Mesenchymal stem cell (in vitro differentiated cells and primary cell): ENCODE measurements around the gene TRAPPC2B.
A peak's percentile ranks its signal among the peaks of the same experiment; 100 is the strongest.

Source experiments
- DNase-seq: peaks from one replicate; pipeline ENCODE4 v3.0.0-alpha.2; 2013
- H2AFZ ChIP-seq: one replicate; pipeline ENCODE4 v1.6.1; 2013; ENCODE audit warnings: low read depth, mild to moderate bottlenecking, control low read depth, inconsistent platforms, low read length, moderate library complexity
- H2AK5ac ChIP-seq: 2 replicates; pipeline ENCODE4 v1.6.1; 2013; ENCODE audit warnings: low read length, moderate library complexity, mild to moderate bottlenecking, inconsistent platforms; ENCODE audit not compliant: severe bottlenecking
- H2BK120ac ChIP-seq: one replicate; pipeline ENCODE4 v1.6.1; 2013; ENCODE audit warnings: low read depth, mild to moderate bottlenecking, inconsistent platforms, low read length, moderate library complexity
- H2BK12ac ChIP-seq, 2 experiments: one replicate each; pipeline ENCODE4 v1.6.1; 2013; ENCODE audit warnings: inconsistent platforms in 2 of 2, low read length in 2 of 2, mild to moderate bottlenecking in 2 of 2, moderate library complexity in 2 of 2, control low read depth in 1 of 2
- H2BK15ac ChIP-seq: one replicate; pipeline ENCODE4 v1.6.1; 2013; ENCODE audit warnings: mild to moderate bottlenecking, low read depth, inconsistent platforms; ENCODE audit not compliant: poor library complexity, severe bottlenecking
- H2BK5ac ChIP-seq: 2 replicates; pipeline ENCODE4 v1.6.1; 2013; ENCODE audit warnings: low read depth, mild to moderate bottlenecking, low read length, control low read depth, inconsistent platforms; ENCODE audit not compliant: poor library complexity, severe bottlenecking
- H3K14ac ChIP-seq, 2 experiments: one replicate each; pipeline ENCODE4 v1.6.1; 2013; ENCODE audit warnings: inconsistent platforms in 2 of 2, low read length in 2 of 2, control low read depth in 1 of 2, mild to moderate bottlenecking in 1 of 2, moderate library complexity in 1 of 2
- H3K18ac ChIP-seq, 2 experiments: one replicate each; pipeline ENCODE4 v1.6.1; 2013; ENCODE audit warnings: inconsistent platforms in 2 of 2, low read length in 2 of 2, control low read depth in 1 of 2, low read depth in 1 of 2, mild to moderate bottlenecking in 1 of 2
- H3K23ac ChIP-seq, 2 experiments: one replicate each; pipeline ENCODE4 v1.6.1; 2013; ENCODE audit warnings: inconsistent platforms in 2 of 2, low read length in 2 of 2, mild to moderate bottlenecking in 2 of 2, moderate library complexity in 2 of 2, control low read depth in 1 of 2
- H3K27ac ChIP-seq: 2 replicates; pipeline ENCODE4 v1.5.1; 2013; ENCODE audit warnings: mild to moderate bottlenecking, moderate library complexity, low read length, control low read depth, inconsistent platforms; ENCODE audit not compliant: poor library complexity, severe bottlenecking
- H3K27me3 ChIP-seq, 2 experiments: 2 replicates each; pipeline versions ENCODE4 v1.6.1 to v1.7.0; 2013; ENCODE audit warnings: low read length in 2 of 2, mild to moderate bottlenecking in 2 of 2, moderate library complexity in 2 of 2, control low read depth in 1 of 2, inconsistent platforms in 1 of 2; ENCODE audit not compliant: control insufficient read depth in 1 of 2, insufficient read depth in 1 of 2
- H3K36me3 ChIP-seq, 2 experiments: 2 replicates each; pipeline versions ENCODE4 v1.6.1 to v1.7.0; 2013; ENCODE audit warnings: low read length in 2 of 2, control low read depth in 1 of 2, inconsistent platforms in 1 of 2, low read depth in 1 of 2, mild to moderate bottlenecking in 1 of 2; ENCODE audit not compliant: insufficient read depth in 2 of 2, control insufficient read depth in 1 of 2
- H3K4ac ChIP-seq, 2 experiments: one replicate each; pipeline ENCODE4 v1.6.1; 2013; ENCODE audit warnings: inconsistent platforms in 2 of 2, low read length in 2 of 2, mild to moderate bottlenecking in 2 of 2, moderate library complexity in 2 of 2, control low read depth in 1 of 2, low read depth in 1 of 2
- H3K4me1 ChIP-seq: 2 replicates; pipeline ENCODE4 v1.6.1; 2013; ENCODE audit warnings: low read depth, low read length, control low read depth; ENCODE audit not compliant: control insufficient read depth, insufficient read depth
- H3K4me2 ChIP-seq: 2 replicates; pipeline ENCODE4 v1.6.1; 2013; ENCODE audit warnings: low read length, mild to moderate bottlenecking, inconsistent platforms; ENCODE audit not compliant: poor library complexity, severe bottlenecking
- H3K4me3 ChIP-seq, 2 experiments: 2 replicates each; pipeline versions ENCODE4 v1.5.1 to v1.7.0; 2013; ENCODE audit warnings: low read length in 2 of 2, mild to moderate bottlenecking in 2 of 2, control low read depth in 1 of 2, low read depth in 1 of 2; ENCODE audit not compliant: insufficient read depth in 1 of 2
- H3K79me1 ChIP-seq: replicated peaks from 2 replicates; pipeline ENCODE4 v1.6.1; 2013; ENCODE audit warnings: mild to moderate bottlenecking, control low read depth, low read length, inconsistent platforms; ENCODE audit not compliant: poor library complexity, severe bottlenecking
- H3K9ac ChIP-seq: 2 replicates; pipeline ENCODE4 v1.7.0; 2013; ENCODE audit warnings: mild to moderate bottlenecking, low read length, moderate library complexity
- H3K9me3 ChIP-seq: 2 replicates; pipeline ENCODE4 v1.7.0; 2013; ENCODE audit warnings: mild to moderate bottlenecking, low read length; ENCODE audit not compliant: control insufficient read depth
- H4K8ac ChIP-seq: one replicate; pipeline ENCODE4 v1.6.1; 2013; ENCODE audit warnings: inconsistent platforms, mild to moderate bottlenecking, low read length, moderate library complexity
- H4K91ac ChIP-seq: one replicate; pipeline ENCODE4 v1.6.1; 2013; ENCODE audit warnings: mild to moderate bottlenecking, low read length, inconsistent platforms
- WGBS: methylation state at CpG from one replicate; pipeline ENCODE4 v1.1.7; 2013; ENCODE audit warnings: mixed read lengths; 5-methylcytosine and 5-hydroxymethylcytosine counted together

Gene TRAPPC2B

DNA sequence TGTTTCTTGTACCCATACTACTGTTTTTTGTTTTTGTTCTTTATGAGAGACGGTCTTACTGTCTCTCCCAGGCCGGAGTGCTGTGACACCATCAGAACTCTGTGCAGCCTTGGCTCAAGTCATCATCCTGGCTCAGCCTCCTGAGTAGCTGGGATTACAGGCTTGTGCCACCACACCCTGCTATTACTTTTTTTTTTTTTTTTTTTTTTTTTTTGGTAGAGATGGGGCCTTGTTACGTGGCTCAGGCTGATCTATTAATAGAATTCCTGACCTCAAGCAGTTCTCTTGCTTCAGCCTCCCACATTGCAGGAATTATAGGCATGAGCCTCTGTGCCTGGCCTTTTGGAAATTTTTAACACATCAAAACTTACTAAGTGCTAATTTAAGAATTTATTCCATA is 15.2 kb upstream of the TRAPPC2B start:
- no peak overlapping the region for H3K4ac ChIP-seq
- no peaks in the 10 kb centered on the region for H3K9me3 ChIP-seq
- no peak overlapping the region for H2AFZ ChIP-seq
- no peak overlapping the region for H3K27ac ChIP-seq
- no peak overlapping the region for H3K4me2 ChIP-seq
- peaks cover 9% of the 10 kb centered on the region for H3K4me1 ChIP-seq
- no peak overlapping the region for H3K4me3 ChIP-seq
- no peak overlapping the region for H2BK15ac ChIP-seq
- peak overlapping the region; percentile 88 for H3K9ac ChIP-seq
- no peak overlapping the region for H2BK12ac ChIP-seq
- no peak overlapping the region for H2AK5ac ChIP-seq
- no peak overlapping the region for H3K18ac ChIP-seq
- no peak overlapping the region for H2BK120ac ChIP-seq
- DNase-seq = peak; percentile 71
- H3K14ac ChIP-seq = no peak overlapping the region
- 92% methylated on average over 2 of the region's 3 CpGs for WGBS
- no peak overlapping the region for H4K8ac ChIP-seq
- no peaks in the 10 kb centered on the region for H3K27me3 ChIP-seq
- no peak overlapping the region for H4K91ac ChIP-seq
- H2BK5ac ChIP-seq = no peak overlapping the region
- H3K36me3 ChIP-seq = peaks cover 3 to 4% of the 10 kb centered on the region in 2 experiments
- no peak overlapping the region for H3K23ac ChIP-seq
- peaks cover 8% of the 10 kb centered on the region for H3K79me1 ChIP-seq

- H3K4ac ChIP-seq = peak within 1 kb of the TSS; percentile 56 to 62
- peak within 1 kb of the TSS; percentile 74 to 99 for H3K4me3 ChIP-seq
- peaks cover 10% of the 10 kb centered on the region for H3K9me3 ChIP-seq
- H2BK12ac ChIP-seq = no peak within 1 kb of the TSS
- peak within 1 kb of the TSS; percentile 32 for H3K27ac ChIP-seq
- H2BK15ac ChIP-seq = peak within 1 kb of the TSS; percentile 18
- H3K14ac ChIP-seq = peak within 1 kb of the TSS in 1 of 2 experiments; percentile 29
- H3K18ac ChIP-seq = peak within 1 kb of the TSS; percentile 75 to 82
- peaks cover 28% of the 10 kb centered on the region for H3K79me1 ChIP-seq
- no peaks in the 10 kb centered on the region for H3K27me3 ChIP-seq
- H2AK5ac ChIP-seq = no peak within 1 kb of the TSS
- DNase-seq = peak; percentile 97
- peaks cover 31 to 34% of the 10 kb centered on the region in 2 experiments for H3K36me3 ChIP-seq
- peak within 1 kb of the TSS in 1 of 2 experiments; percentile 78 for H3K23ac ChIP-seq
- 2% methylated on average over 57 of the region's 57 CpGs for WGBS
- no peak within 1 kb of the TSS for H2BK5ac ChIP-seq
- H4K8ac ChIP-seq = peak within 1 kb of the TSS; percentile 97
- peak within 1 kb of the TSS; percentile 88 for H3K4me2 ChIP-seq
- peak within 1 kb of the TSS; percentile 100 for H3K9ac ChIP-seq
- H3K4me1 ChIP-seq = peaks cover 12% of the 10 kb centered on the region
- H2AFZ ChIP-seq = peak within 1 kb of the TSS; percentile 92
- H2BK120ac ChIP-seq = no peak within 1 kb of the TSS
- peak within 1 kb of the TSS; percentile 94 for H4K91ac ChIP-seq
Observed at GRCh38 chr19:57350877-57351805, 12.2 kb upstream of the TRAPPC2B start, which contains the start of gene ZNF304. Gene ZNF304 (plus strand): TSS chr19:57351271. CDS start chr19:57351665, 394 bp downstream.

- Histone ChIP-seq H3K27ac (no peak overlapping the region), H3K18ac (no peak overlapping the region), H3K4ac (peak overlapping the region; percentile 3 to 56), H2BK15ac (no peak overlapping the region), H3K4me2 (peak overlapping the region; percentile 88), H2BK12ac (no peak overlapping the region), H2AFZ (peak overlapping the region; percentile 32), H2AK5ac (no peak overlapping the region), H3K4me3 (peak overlapping the region; percentile 74 to 99), H4K8ac (peak overlapping the region; percentile 9), H3K9ac (peak overlapping the region; percentile 100), H2BK5ac (no peak overlapping the region), H3K36me3 (peaks cover 38 to 41% of the 10 kb centered on the region in 2 experiments), H3K9me3 (peaks cover 17% of the 10 kb centered on the region), H3K14ac (no peak overlapping the region), H3K79me1 (peaks cover 31% of the 10 kb centered on the region), H4K91ac (no peak overlapping the region), H3K27me3 (no peaks in the 10 kb centered on the region), H3K4me1 (peaks cover 12% of the 10 kb centered on the region), H2BK120ac (no peak overlapping the region), H3K23ac (peak overlapping the region in 1 of 2 experiments; percentile 78)
- peak; percentile 43 for DNase-seq
- 35% methylated on average over 7 of the region's 7 CpGs for WGBS
Observed at GRCh38 chr19:57351867-57352266, 11.5 kb upstream of the TRAPPC2B start.

- Histone ChIP-seq H3K4ac (no peak overlapping the region), H2BK5ac (no peak overlapping the region), H3K9me3 (peaks cover 26% of the 10 kb centered on the region), H3K14ac (no peak overlapping the region), H3K4me1 (peaks cover 12% of the 10 kb centered on the region), H2AK5ac (no peak overlapping the region), H2BK15ac (no peak overlapping the region), H3K36me3 (peaks cover 59 to 68% of the 10 kb centered on the region in 2 experiments), H3K4me3 (no peak overlapping the region), H3K18ac (no peak overlapping the region), H3K27me3 (no peaks in the 10 kb centered on the region), H2BK120ac (no peak overlapping the region), H3K23ac (no peak overlapping the region), H3K27ac (no peak overlapping the region), H2AFZ (no peak overlapping the region), H3K9ac (no peak overlapping the region), H3K79me1 (peaks cover 52% of the 10 kb centered on the region), H4K8ac (no peak overlapping the region), H4K91ac (no peak overlapping the region), H2BK12ac (no peak overlapping the region), H3K4me2 (no peak overlapping the region)
- no peak for DNase-seq
- 94% methylated on average over 4 of the region's 4 CpGs for WGBS
Observed at GRCh38 chr19:57355916-57356315, 7.4 kb upstream of the TRAPPC2B start.
